Lower leg skin (tissue), 3 donors: Measurements from ENCODE around the gene FOSL1.

ENCODE experiments used
- CTCF ChIP-seq, 3 donors: fragments of 450-650 bp; IDR thresholded peaks; one replicate each; pipeline ENCODE4 v1.5.1; 2016; ENCODE audit warnings: antibody characterized with exemption in 3 of 3, mild to moderate bottlenecking in 3 of 3, moderate library complexity in 2 of 3
- POLR2A ChIP-seq, 2 donors: fragments of 450-650 bp; IDR thresholded peaks; one replicate each; pipeline ENCODE4 v1.6.1; 2016 to 2017; ENCODE audit warnings: antibody characterized with exemption in 2 of 2, mild to moderate bottlenecking in 1 of 2, moderate library complexity in 1 of 2

DNA sequence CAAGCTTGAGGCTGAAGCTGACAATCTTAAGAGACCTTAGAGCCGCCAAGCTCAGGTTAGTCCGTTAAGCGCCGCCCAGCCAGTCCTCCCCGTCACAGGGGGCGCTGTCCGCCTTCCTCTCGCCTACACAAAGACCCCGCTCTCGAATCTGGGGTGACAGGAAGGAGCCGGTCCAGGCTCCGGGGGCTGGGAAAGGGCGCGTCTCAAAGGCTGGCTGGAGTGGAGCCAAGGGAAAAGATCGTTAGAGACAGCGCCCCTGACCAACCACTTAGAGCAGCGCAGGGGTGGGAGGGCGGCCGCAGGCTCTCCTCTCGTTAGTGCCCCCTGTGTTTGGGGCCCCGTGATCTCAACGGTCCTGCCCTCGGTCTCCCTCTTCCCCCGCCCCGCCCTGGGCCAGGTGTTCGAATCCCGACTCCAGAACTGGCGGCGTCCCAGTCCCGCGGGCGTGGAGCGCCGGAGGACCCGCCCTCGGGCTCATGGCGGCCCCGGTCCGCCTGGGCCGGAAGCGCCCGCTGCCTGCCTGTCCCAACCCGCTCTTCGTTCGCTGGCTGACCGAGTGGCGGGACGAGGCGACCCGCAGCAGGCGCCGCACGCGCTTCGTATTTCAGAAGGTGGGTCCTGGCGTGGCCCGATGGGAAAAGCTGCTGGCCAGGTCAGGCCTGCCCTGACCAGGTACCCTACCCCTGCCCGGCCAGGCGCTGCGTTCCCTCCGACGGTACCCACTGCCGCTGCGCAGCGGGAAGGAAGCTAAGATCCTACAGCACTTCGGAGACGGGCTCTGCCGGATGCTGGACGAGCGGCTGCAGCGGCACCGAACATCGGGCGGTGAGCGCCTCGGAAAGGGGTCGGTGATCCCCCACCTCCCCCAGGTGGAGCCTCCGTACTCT lies 39.7 kb downstream of the FOSL1 start, which contains the start of gene MUS81:
- TF ChIP-seq CTCF (IDR thresholded peaks at IDR 0.05) (no peak), POLR2A (IDR thresholded peaks at IDR 0.05) (peak in 1 of 2 donors; percentile 4)
